Tibial artery (tissue), 4 donors: ENCODE measurements around the gene KLK2.

ENCODE experiments used
- DNase-seq, 2 donors: peaks; one replicate each; pipeline ENCODE4 v3.0.0-alpha.2; 2019
- H3K27ac ChIP-seq, 2 donors: fragments of 200-600 bp; sonication (generic) in 1 of 2; 1 replicate in 1 of 2; 2 replicates in 1 of 2; pipeline ENCODE4 v1.5.1; 2018 to 2019; ENCODE audit warnings: mild to moderate bottlenecking in 1 of 2
- H3K27me3 ChIP-seq, 2 donors: fragments of 200-600 bp; sonication (generic) in 1 of 2; one replicate each; pipeline versions ENCODE4 v1.5.1 to v1.6.0; 2016 to 2019
- H3K36me3 ChIP-seq, 3 donors: fragments of 200-600 bp; sonication (generic) in 2 of 3; one replicate each; pipeline ENCODE4 v1.5.1; 2016 to 2019; ENCODE audit warnings: mild to moderate bottlenecking in 2 of 3
- H3K4me1 ChIP-seq, 4 donors: fragments of 200-600 bp; sonication (generic) in 2 of 4; 1 replicate in 3 of 4; 2 replicates in 1 of 4; pipeline ENCODE4 v1.5.1; 2016 to 2019
- H3K4me3 ChIP-seq, 2 donors: fragments of 200-600 bp; sonication (generic) in 1 of 2; 1 replicate in 1 of 2; 2 replicates in 1 of 2; pipeline ENCODE4 v1.5.1; 2018 to 2019; ENCODE audit warnings: mild to moderate bottlenecking in 2 of 2
- H3K9me3 ChIP-seq, 3 donors: fragments of 200-600 bp; sonication (generic) in 1 of 3; one replicate each; pipeline ENCODE4 v1.5.1; 2016 to 2019
- intact Hi-C: fragments of 100-400 bp; cut with DNase I; formaldehyde crosslinking; loops from one replicate; pipeline ENCODE4 v1.15.0; 2023; ENCODE audit warnings: low total_unique reads
- TF ChIP-seq, protein P1 (sequence below), 2 experiments: fragments of 200-600 bp in 1 of 2; fragments of 450-650 bp in 1 of 2; IDR thresholded peaks; one replicate each; pipeline ENCODE4 v1.5.1; 2017 to 2019; ENCODE audit warnings: antibody characterized with exemption in 2 of 2, mild to moderate bottlenecking in 1 of 2, moderate library complexity in 1 of 2

The KLK2 gene

DNA sequence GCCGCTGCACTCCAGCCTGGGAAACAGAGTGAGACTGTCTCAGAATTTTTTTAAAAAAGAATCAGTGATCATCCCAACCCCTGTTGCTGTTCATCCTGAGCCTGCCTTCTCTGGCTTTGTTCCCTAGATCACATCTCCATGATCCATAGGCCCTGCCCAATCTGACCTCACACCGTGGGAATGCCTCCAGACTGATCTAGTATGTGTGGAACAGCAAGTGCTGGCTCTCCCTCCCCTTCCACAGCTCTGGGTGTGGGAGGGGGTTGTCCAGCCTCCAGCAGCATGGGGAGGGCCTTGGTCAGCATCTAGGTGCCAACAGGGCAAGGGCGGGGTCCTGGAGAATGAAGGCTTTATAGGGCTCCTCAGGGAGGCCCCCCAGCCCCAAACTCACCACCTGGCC lies at the start of gene KLK2:
TSS of gene KLK2 (plus strand) at position 384 of the 400 bp plus-strand sequence. CDS start 35 bp downstream, outside the sequence.
- H3K27ac ChIP-seq, result no peak within 1 kb of the TSS
- TF ChIP-seq, protein P1, sequence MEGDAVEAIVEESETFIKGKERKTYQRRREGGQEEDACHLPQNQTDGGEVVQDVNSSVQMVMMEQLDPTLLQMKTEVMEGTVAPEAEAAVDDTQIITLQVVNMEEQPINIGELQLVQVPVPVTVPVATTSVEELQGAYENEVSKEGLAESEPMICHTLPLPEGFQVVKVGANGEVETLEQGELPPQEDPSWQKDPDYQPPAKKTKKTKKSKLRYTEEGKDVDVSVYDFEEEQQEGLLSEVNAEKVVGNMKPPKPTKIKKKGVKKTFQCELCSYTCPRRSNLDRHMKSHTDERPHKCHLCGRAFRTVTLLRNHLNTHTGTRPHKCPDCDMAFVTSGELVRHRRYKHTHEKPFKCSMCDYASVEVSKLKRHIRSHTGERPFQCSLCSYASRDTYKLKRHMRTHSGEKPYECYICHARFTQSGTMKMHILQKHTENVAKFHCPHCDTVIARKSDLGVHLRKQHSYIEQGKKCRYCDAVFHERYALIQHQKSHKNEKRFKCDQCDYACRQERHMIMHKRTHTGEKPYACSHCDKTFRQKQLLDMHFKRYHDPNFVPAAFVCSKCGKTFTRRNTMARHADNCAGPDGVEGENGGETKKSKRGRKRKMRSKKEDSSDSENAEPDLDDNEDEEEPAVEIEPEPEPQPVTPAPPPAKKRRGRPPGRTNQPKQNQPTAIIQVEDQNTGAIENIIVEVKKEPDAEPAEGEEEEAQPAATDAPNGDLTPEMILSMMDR (IDR thresholded peaks at IDR 0.05), result no peak
- H3K27me3 ChIP-seq, result peaks cover 0 to 49% of the 10 kb centered on the region in 2 donors
- no peak for DNase-seq
- intact Hi-C loops, result no loop called here
- H3K4me1 ChIP-seq, result no peaks in the 10 kb centered on the region
- no peak within 1 kb of the TSS for H3K4me3 ChIP-seq
- H3K36me3 ChIP-seq, result no peaks in the 10 kb centered on the region
- H3K9me3 ChIP-seq, result no peaks in the 10 kb centered on the region

DNA sequence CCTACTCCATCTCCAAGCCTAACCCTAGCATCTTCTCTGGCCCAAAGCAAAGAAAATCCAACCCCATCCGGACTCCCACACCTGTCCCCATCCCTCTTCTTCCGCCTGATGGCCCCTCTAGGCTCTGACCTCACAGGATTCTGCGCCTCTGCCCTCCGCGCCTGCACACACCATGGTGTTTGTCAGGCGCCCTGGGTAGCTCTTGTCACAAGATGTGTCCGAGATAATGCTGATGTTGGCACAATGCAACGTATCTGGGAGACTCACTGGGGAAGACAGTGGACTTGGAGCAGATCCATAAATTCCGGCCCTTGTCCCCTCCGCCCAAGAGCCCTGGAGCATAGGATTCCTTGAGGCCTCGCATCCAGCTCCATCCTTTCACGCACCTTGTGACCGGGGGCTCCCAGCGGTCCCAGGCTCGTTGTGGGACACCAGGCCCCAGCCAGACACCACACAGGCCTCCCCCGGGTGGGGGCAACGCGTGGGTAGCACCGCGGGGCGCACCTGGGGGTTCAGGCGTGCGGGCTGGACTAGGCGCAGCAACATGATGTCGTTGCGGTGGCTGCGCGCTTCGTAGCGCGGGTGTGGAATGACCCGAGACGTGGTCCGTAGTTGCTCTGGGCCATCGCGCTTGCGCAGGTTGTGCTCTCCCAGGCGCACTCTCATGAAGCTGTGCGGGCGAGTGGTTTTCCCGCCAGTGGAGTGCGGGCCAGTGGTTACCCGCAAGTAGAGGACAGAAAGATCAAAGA lies 46.6 kb upstream of the KLK2 start:
- Histone ChIP-seq H3K27ac (no peak overlapping the region), H3K36me3 (no peaks in the 10 kb centered on the region), H3K9me3 (no peaks in the 10 kb centered on the region), H3K4me3 (no peak overlapping the region), H3K27me3 (peaks cover 0 to 52% of the 10 kb centered on the region in 2 donors), H3K4me1 (no peaks in the 10 kb centered on the region)
- no peak for DNase-seq
- intact Hi-C loops, result no loop called here
- TF ChIP-seq, protein P1 (IDR thresholded peaks at IDR 0.05), result no peak

DNA sequence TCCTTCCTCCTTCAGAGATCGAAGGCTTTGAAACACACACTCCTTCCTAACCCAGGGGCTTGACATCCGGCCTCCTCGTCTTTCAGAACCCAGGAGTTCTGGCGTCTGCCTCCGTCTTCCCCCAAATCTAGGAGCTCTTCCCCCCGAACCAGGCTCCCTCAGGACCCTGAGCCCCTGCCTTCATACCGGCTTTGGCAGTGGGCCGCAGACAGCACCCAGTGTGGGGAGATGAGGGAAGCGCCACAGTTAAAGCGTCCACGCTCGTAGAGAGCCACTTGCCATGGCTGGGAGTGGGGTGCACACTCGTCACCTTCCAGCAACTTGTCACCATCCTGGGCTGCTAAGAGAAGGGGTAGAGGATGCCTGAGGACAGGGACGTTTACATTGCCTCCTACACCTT lies 45.8 kb upstream of the KLK2 start:
- Histone ChIP-seq H3K4me1 (no peaks in the 10 kb centered on the region), H3K27me3 (peaks cover 0 to 46% of the 10 kb centered on the region in 2 donors), H3K4me3 (no peak overlapping the region), H3K9me3 (no peaks in the 10 kb centered on the region), H3K27ac (no peak overlapping the region), H3K36me3 (no peaks in the 10 kb centered on the region)
- intact Hi-C loops, result no loop called here
- TF ChIP-seq, protein P1 (IDR thresholded peaks at IDR 0.05), result no peak
- DNase-seq, result no peak

DNA sequence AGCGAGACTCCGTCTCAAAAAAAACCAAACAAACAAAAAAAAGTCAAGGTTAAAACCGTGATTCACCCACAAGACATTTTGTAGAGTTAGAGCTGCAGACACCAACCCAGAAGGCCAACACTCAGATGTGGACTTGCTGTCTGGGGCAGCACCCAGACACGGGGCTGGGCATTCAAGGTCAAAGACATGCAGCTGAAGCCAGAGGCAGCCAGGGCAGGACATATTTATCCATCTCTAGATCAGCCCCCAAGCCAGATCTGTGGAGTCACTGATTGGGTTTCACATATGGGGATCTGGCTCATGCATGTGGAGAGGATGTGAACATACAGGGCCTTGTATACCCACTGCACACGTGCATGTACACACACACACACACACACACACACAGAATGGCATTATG lies 43.4 kb upstream of the KLK2 start:
- Histone ChIP-seq H3K27ac (no peak overlapping the region), H3K36me3 (no peaks in the 10 kb centered on the region), H3K4me3 (no peak overlapping the region), H3K4me1 (no peaks in the 10 kb centered on the region), H3K9me3 (no peaks in the 10 kb centered on the region), H3K27me3 (peaks cover 0 to 49% of the 10 kb centered on the region in 2 donors)
- intact Hi-C loops, result no loop called here
- TF ChIP-seq, protein P1 (IDR thresholded peaks at IDR 0.05), result no peak
- DNase-seq, result no peak

DNA sequence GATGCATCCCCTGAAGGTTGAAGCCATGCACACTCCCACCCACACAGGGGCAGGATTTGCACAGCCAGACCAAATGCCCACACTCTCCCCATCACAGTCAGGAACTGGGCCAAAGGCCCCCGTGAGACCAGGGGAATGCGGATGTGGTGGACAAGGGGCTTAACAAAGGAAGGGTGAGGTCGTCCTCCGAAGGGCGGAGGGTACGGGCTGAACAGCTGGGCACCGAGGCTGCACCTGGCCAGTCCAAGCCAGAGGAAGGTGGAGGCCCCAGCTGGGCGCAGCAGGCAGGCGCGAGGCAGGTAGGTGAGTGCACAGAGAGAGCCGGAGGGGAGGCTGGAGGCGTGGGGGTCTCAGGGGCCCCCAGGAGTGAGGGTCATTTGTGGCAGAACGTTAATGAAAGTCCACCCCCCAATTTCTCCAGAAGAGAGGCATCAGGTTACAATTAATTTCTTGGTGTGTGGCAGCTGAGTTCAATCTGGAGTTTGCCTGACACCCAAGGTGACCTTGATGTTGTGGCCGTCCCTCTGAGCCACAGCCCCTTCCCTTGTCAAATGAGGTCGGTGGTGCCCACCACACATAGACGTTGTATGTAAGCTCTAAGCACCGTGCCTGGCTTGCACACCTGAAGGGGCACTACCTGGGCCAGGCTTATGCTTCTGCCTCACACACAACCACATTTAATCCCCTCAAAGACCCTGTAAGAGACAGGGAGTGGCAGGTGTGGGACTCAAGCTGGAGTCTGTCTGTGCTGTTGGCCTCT lies 42.8 kb upstream of the KLK2 start:
- no peak overlapping the region for H3K4me3 ChIP-seq
- H3K27me3 ChIP-seq, result peaks cover 0 to 55% of the 10 kb centered on the region in 2 donors
- intact Hi-C loops, result no loop called here
- TF ChIP-seq, protein P1 (IDR thresholded peaks at IDR 0.05), result no peak
- no peak for DNase-seq
- H3K4me1 ChIP-seq, result peaks cover 0 to 3% (median 2%) of the 10 kb centered on the region in 4 donors
- no peaks in the 10 kb centered on the region for H3K36me3 ChIP-seq
- no peaks in the 10 kb centered on the region for H3K9me3 ChIP-seq
- no peak overlapping the region for H3K27ac ChIP-seq
